HG02759 (cell line): Measurements from ENCODE around the gene TBXA2R.
"Not testable (repeated sequence)": the region's sequence is repeated elsewhere in the genome, so short reads cannot be mapped to it uniquely, and the experiment has no call there.

Experiments
- ATAC-seq: cut with Tn5 transposase; IDR thresholded peaks from one replicate; pipeline ENCODE4 v1.9.1; 2021; ENCODE audit warnings: mild to moderate bottlenecking, moderate library complexity; ENCODE audit not compliant: unreplicated experiment

TBXA2R gene

GRCh38 chr19:3584036-3584802, 22.5 kb downstream of the TBXA2R start:
- ATAC-seq = not testable (repeated sequence)

DNA sequence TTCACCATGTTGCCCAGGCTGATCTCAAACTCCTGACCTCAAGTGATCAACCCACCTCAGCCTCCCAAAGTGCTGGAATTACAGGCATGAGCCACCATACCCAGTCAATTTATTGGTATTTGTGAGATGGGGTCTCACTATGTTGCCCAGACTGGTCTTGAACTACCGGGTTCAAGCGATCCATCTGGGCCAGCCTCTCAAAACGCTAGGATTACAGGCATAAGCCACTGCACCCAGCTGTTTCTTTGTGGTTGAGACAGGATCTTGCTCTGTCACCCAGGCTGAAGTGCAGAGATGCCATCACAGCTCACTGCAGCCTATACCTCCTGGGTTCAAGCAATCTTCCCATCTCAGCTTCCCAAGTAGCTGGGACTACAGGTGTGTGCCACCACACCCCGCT, 24.9 kb downstream of the TBXA2R start:
- not testable (repeated sequence) for ATAC-seq

GRCh38 chr19:3580156-3580934, 26.3 kb downstream of the TBXA2R start:
- no peak for ATAC-seq

- no peak for ATAC-seq
Observed at GRCh38 chr19:3578390-3578789, 28.3 kb downstream of the TBXA2R start.

GRCh38 chr19:3577723-3578344, 28.8 kb downstream of the TBXA2R start:
- ATAC-seq = no peak

DNA sequence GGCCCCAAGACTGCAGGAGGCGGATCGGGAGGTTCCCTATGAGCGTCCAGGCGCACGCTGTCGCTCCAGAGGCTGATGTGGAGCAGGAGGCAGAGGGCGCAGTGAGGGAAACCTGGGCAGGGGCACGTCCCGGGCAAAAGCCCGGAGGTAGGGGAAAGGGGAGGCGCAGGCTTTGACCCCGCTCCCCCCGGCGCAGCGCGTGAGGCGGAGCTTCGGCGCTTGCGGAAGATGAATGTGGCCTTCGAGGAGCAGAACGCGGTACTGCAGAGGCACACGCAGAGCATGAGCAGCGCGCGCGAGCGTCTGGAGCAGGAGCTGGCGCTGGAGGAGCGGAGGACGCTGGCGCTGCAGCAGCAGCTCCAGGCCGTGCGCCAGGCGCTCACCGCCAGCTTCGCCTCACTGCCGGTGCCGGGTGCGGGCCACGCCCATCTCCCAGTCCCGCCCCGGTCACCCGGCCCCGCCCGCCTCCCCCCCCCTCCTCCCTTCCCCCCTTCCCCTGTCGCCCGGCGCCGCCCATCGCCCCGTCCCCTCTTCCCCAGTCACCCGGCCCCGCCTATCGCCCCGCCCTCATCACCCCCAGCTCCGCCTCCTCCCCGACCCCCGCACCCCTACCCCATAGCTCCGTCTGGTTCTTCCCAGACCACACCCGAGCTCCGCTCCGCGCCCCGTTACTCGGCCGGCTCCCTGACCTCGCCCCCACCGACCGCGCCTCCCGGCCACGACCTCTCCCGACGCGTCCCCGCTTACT, 29.8 kb downstream of the TBXA2R start:
- no peak for ATAC-seq

GRCh38 chr19:3575949-3576673, 30.6 kb downstream of the TBXA2R start:
- ATAC-seq = no peak

DNA sequence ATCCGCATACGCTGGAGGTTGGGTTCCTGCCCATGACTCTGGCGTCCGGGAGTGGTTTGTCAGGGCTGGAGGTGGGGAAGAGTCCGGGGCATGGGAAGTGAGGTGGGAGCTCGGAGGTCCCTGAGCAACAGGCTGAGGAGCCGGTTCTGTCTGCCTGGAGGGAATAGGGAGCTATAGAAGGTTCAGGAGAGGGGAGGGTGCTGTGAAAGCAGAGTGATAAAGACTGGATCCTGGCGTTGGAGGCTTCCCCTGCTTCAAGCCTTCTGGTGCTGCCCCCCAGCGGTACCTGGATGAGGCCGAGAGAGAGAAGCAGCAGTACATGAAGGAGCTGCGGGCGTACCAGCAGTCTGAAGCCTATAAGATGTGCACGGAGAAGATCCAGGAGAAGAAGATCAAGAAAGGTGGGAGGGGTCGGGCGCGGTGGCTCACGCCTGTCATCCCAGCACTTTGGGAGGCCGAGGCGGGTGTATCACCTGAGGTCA, 31.4 kb downstream of the TBXA2R start:
- no peak for ATAC-seq

DNA sequence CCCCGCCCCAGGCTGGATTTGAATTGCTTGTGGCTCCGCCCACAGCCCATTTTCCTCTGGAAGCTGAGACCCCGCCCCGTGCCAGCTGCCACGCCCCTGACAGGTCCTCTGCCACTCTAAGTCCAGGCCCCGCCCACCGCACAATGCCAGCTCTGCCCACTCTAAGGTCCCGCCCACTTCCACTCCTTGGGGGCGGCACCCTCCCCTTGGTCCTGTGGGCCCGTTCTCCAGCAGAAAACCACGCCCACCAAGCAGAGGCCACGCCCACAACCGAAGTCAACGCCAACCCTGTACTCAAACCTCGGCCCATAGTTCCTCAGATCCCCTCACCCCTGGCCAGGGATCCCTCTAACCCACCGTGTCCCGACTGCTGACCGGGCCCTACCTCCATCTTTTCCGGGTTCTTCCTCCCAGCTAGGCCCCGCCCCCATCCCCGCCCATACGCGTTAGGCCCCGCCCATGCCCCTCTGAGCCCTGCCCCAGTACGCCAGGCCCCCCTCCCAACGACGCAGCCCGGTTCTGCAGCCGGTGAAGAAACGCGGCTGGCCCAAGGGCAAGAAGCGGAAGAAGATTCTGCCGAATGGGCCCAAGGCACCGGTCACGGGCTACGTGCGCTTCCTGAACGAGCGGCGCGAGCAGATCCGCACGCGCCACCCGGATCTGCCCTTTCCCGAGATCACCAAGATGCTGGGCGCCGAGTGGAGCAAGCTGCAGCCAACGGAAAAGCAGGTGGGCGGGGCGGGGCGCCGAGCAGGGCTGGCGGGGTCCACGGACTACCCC, 32.6 kb downstream of the TBXA2R start:
- no peak for ATAC-seq

GRCh38 chr19:3573162-3573857, 33.4 kb downstream of the TBXA2R start:
- ATAC-seq = peak; percentile 13

DNA sequence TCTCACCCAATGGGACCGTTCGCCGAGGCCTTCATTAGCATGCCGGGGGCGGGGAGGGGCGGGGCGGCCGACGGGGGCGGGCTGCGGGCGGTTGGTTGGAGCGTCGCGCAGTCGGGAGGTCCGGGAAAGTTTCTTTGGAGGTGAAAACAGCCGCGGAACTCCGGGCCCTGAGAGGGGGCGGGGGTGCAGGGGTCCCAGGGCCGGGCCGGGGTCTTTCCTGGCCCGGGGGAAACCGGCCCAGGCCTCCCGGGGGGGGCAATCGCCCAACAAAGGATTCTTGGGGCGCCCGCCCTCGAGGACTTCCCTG, 33.9 kb downstream of the TBXA2R start, which contains the start of gene HMG20B:
TSS of gene HMG20B (plus strand) at position 90 of the 307 bp plus-strand sequence. CDS start 366 bp downstream, outside the sequence.
- ATAC-seq = no peak

GRCh38 chr19:3572132-3572854, 34.4 kb downstream of the TBXA2R start:
- ATAC-seq = peak; percentile 90

- ATAC-seq = no peak
Observed at GRCh38 chr19:3570606-3571011, 36.1 kb downstream of the TBXA2R start.

DNA sequence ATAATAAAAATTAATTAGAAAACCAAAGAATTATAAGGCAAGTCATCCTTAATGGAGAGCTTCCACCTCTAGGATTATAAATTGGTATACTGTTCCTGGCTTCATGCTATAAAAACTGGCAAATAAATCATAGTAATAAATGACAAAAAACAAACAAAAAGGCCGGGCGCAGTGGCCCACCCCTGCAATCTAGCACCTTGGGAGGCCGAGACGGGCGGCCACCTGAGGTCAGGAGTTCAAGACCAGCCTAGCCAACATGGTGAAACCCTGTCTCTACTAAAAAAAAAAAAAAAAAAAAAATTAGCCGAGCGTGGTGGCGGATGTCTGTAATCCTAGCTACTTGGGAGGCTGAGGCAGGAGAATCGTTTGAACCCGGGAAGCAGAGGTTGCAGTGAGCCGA, 36.6 kb downstream of the TBXA2R start:
- not testable (repeated sequence) for ATAC-seq

GRCh38 chr19:3565139-3565538, 41.5 kb downstream of the TBXA2R start:
- ATAC-seq = no peak

DNA sequence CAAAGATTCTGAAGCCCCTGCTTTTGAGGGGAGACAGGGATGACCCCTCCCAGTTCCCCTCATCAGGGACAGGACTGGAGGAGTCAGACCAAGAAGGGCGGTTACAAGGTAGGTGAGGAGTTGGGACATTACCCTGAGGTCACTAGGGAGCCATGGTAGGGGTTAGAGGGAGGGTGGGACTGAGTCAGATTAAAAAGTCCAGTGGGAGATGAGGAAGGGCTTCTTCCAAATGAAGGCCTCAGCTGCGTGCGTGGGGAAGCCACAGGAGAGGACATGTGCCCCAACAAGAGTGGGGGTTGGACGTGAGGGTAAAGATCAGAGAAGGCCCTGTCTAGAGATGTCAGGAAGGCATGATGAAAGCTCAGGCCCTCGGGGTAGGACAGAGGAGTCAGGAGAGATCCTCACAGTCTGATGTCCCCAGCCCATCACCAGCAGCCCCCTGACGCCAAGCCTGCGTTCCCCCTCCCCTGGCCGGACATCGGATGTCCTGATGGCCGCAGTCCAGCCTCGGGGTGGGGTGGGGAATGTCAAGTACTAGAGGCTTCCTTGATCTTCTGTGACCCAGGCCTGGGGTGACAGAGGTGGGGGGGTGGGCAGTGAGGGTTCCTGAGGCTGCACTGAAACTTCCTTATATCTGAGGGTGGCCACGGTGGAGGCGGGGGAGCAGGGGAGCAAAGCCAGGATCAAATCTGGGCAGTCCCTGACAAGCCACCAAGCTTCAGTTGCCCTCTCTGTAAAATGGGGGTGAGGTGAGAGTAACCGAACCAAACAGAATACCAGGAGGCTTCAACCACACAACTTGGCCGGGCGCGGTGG, 42.8 kb downstream of the TBXA2R start:
- ATAC-seq = no peak

GRCh38 chr19:3557461-3558248, 49.0 kb downstream of the TBXA2R start, which contains the start of gene MFSD12:
Gene MFSD12 (minus strand): TSS chr19:3557586. CDS start chr19:3557403, 183 bp downstream.
- peak; percentile 90 for ATAC-seq
